Smooth muscle cell (in vitro differentiated cells): ENCODE data around the gene CNTN4. TPM values are rescaled to one million over a fixed set of nuclear protein-coding genes. Genes with fewer than 3 reads are reported as not detected.
A peak's percentile ranks its signal among the peaks of the same experiment; 100 is the strongest.

Source experiments
- DNase-seq: peaks from one replicate; lab custom pipeline; 2025; ENCODE audit not compliant: unreplicated experiment; lab: John Stamatoyannopoulos, UW
- H2AFZ ChIP-seq: fragments of 200-600 bp; sonication (generic); 2 replicates; pipeline ENCODE4 v1.6.0; 2016; ENCODE audit warnings: antibody characterized with exemption, low read depth, mild to moderate bottlenecking
- H3F3A ChIP-seq: fragments of 200-600 bp; sonication (generic); 2 replicates; pipeline ENCODE4 v1.6.0; 2017; ENCODE audit warnings: antibody characterized with exemption, low read depth
- H3K27ac ChIP-seq: fragments of 200-600 bp; sonication (generic); 2 replicates; pipeline ENCODE4 v1.5.1; 2016; ENCODE audit warnings: low read depth, mild to moderate bottlenecking
- H3K27me3 ChIP-seq: fragments of 200-600 bp; sonication (generic); 2 replicates; pipeline ENCODE4 v1.6.1; 2016; ENCODE audit warnings: low read depth, mild to moderate bottlenecking
- H3K36me3 ChIP-seq: fragments of 200-600 bp; sonication (generic); 2 replicates; pipeline ENCODE4 v1.5.1; 2016; ENCODE audit warnings: low read depth
- H3K4me1 ChIP-seq: fragments of 200-600 bp; sonication (generic); 2 replicates; pipeline ENCODE4 v1.5.1; 2016; ENCODE audit warnings: low read depth
- H3K4me2 ChIP-seq: fragments of 200-600 bp; sonication (generic); 2 replicates; pipeline ENCODE4 v1.6.0; 2016; ENCODE audit warnings: mild to moderate bottlenecking
- H3K4me3 ChIP-seq: fragments of 200-600 bp; sonication (generic); 2 replicates; pipeline ENCODE4 v1.5.1; 2016; ENCODE audit warnings: mild to moderate bottlenecking
- H3K79me2 ChIP-seq: fragments of 200-600 bp; sonication (generic); 2 replicates; pipeline ENCODE4 v1.6.0; 2016; ENCODE audit warnings: low read depth, mild to moderate bottlenecking
- H3K9ac ChIP-seq: fragments of 200-600 bp; sonication (generic); 2 replicates; pipeline ENCODE4 v1.6.0; 2016; ENCODE audit warnings: low read depth
- H3K9me3 ChIP-seq: fragments of 200-600 bp; sonication (generic); replicated peaks from 2 replicates; pipeline ENCODE4 v1.5.1; 2016; ENCODE audit warnings: low read depth
- H4K20me1 ChIP-seq: fragments of 200-600 bp; sonication (generic); 2 replicates; pipeline ENCODE4 v1.6.0; 2016; ENCODE audit warnings: low read depth
- WGBS: methylation state at CpG from one replicate; pipeline ENCODE4 v1.1.7; 2016; ENCODE audit warnings: low lambda C conversion rate; 5-methylcytosine and 5-hydroxymethylcytosine counted together
- polyA plus RNA-seq: library from polyadenylated mRNA; unstranded; fragments of >200 nt; fragmentation: Nextera tagmentation; extraction: Ambion mirVana; gene quantifications from 2 replicates; pipeline ENCODE4 v1.2.1, GENCODE V29; 2016
- total RNA-seq: library from RNA; depleted of rRNA; stranded (reverse); fragments of >200 nt; gene quantifications from 2 replicates; pipeline ENCODE4 v1.2.3, GENCODE V29; 2014
- TF ChIP-seq, protein P1 (sequence below): fragments of 200-600 bp; sonication (generic); IDR thresholded peaks from 2 replicates; pipeline ENCODE4 v1.5.1; 2017; ENCODE audit warnings: borderline replicate concordance, mild to moderate bottlenecking, antibody characterized with exemption; ENCODE audit not compliant: insufficient read depth, poor library complexity, severe bottlenecking

The CNTN4 gene
- total and polyA plus RNA-seq, 2 experiments from 2014 or later: 12.1 to 15.8 TPM

DNA sequence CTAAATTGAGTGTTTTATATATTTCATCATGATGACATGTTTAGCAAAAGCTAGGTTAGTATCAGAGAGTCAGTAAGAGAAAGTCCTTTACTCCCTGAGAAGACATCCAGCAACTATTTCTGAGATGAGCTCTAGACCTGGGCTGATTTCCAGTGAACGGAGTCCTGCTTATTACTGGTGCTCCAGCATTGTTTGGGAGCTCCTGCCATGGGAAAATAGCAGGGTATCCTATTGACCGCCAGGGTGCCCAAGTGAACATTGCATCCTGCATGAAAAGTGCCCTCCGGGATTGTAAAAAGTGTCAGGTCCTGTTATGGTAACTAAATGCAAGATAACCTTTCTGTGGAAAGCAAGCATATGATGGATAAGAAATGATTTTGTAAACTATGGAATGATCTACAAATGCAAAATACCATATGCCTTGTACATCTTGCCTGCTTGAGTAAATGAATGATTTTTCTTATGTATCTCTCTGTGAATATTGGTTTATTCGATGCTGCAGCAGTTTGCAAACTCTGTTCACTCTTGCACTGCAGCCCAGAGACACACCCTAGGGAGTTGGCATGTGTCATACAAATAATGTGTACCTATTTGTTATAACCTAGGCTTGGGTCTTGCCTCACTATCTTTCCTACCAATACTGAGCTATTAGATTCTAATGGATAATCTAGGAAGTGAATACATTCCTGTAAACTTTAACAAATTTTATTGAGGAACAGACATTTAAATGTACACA is 914.8 kb downstream of the CNTN4 start:
- no peak for DNase-seq
- no peaks in the 10 kb centered on the region for H3K36me3 ChIP-seq
- H3K4me1 ChIP-seq: no peaks in the 10 kb centered on the region
- no peak overlapping the region for H3K9ac ChIP-seq
- no peaks in the 10 kb centered on the region for H3K79me2 ChIP-seq
- no peak overlapping the region for H3K27ac ChIP-seq
- H3K27me3 ChIP-seq: no peaks in the 10 kb centered on the region
- no peak overlapping the region for H3K4me3 ChIP-seq
- 93% methylated on average over 4 of the region's 4 CpGs for WGBS
- no peaks in the 10 kb centered on the region for H3F3A ChIP-seq
- no peaks in the 10 kb centered on the region for H3K9me3 ChIP-seq
- no peaks in the 10 kb centered on the region for H4K20me1 ChIP-seq
- no peak overlapping the region for H2AFZ ChIP-seq
- no peak overlapping the region for H3K4me2 ChIP-seq
- TF ChIP-seq, protein P1, sequence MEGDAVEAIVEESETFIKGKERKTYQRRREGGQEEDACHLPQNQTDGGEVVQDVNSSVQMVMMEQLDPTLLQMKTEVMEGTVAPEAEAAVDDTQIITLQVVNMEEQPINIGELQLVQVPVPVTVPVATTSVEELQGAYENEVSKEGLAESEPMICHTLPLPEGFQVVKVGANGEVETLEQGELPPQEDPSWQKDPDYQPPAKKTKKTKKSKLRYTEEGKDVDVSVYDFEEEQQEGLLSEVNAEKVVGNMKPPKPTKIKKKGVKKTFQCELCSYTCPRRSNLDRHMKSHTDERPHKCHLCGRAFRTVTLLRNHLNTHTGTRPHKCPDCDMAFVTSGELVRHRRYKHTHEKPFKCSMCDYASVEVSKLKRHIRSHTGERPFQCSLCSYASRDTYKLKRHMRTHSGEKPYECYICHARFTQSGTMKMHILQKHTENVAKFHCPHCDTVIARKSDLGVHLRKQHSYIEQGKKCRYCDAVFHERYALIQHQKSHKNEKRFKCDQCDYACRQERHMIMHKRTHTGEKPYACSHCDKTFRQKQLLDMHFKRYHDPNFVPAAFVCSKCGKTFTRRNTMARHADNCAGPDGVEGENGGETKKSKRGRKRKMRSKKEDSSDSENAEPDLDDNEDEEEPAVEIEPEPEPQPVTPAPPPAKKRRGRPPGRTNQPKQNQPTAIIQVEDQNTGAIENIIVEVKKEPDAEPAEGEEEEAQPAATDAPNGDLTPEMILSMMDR: no peak

DNA sequence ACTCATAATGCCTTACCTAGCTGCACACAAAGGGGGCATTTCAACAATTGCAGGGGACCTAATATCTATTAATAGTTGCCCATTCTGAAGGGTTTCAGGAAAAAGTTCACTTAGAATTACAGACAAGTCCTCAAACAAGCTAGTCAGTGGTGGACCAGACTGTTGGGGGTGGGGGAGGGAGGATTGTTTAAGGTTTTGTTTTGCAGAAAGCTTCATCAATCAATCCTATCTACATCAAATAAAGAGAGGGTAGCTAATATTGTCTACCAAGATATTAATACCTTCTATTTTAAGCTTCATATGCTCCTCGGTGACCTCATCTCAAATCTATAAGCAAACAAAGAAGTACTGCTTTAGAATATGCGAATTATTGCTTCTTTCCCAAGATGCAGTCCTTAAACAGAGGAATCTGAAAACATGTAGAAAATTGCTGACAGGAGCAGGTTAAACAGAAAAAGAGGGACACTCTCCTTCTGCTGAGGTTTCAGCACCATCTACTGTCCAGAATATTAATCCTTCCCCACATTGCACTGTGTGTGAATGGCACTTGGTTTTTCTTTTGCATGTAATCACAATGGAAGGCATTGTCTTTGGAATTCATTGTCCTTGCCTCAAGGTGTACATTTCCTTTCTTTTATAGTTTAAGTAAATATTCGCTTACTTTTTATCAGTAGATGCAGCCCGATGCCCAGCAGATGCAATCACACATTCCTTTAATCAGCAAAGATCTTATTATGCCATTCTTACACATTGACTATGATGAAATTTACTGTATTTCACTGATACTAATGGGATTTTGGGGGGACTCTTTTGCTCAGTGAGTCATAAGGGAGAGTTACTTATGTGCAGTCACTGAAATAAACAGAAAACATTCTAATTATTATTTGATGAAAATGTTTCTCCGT is 916.8 kb downstream of the CNTN4 start:
- WGBS: 48% methylated on average over 5 of the region's 5 CpGs
- no peak for DNase-seq

DNA sequence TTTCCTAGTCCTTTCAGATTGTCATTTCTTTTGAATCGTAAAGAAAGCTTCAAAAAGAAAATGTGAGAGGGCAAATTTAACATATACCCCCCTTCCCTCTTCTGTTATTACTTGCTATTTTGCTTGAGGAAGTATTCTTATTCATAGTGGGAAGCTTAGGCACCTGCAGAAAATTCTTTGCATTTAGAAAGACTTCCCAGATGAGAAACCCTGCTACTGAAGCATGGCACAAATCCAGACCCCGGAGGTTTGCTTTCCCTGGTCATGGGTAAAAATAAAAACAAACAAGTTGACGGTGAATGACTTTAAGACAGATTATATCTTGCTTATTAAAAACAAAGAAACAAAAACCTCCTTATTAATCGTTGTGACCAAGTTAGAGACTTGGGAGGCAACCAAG is 917.6 kb downstream of the CNTN4 start:
- Histone ChIP-seq H3K79me2 (no peaks in the 10 kb centered on the region), H3K27me3 (no peaks in the 10 kb centered on the region), H3K4me3 (no peak overlapping the region), H3F3A (no peaks in the 10 kb centered on the region), H3K9ac (no peak overlapping the region), H2AFZ (no peak overlapping the region), H3K4me2 (no peak overlapping the region), H3K36me3 (no peaks in the 10 kb centered on the region), H4K20me1 (no peaks in the 10 kb centered on the region), H3K4me1 (no peaks in the 10 kb centered on the region), H3K9me3 (no peaks in the 10 kb centered on the region), H3K27ac (no peak overlapping the region)
- 77% methylated on average over 4 of the region's 4 CpGs for WGBS
- TF ChIP-seq, protein P1: no peak
- DNase-seq: no peak

More for the DNA sequence above, 916.8 kb downstream of the CNTN4 start:
- Histone ChIP-seq H4K20me1 (no peaks in the 10 kb centered on the region), H3K4me3 (no peak overlapping the region), H3K36me3 (no peaks in the 10 kb centered on the region), H3K4me2 (no peak overlapping the region), H3F3A (no peaks in the 10 kb centered on the region), H3K9me3 (no peaks in the 10 kb centered on the region), H3K27me3 (no peaks in the 10 kb centered on the region), H3K9ac (no peak overlapping the region), H3K27ac (no peak overlapping the region), H3K4me1 (no peaks in the 10 kb centered on the region), H2AFZ (no peak overlapping the region), H3K79me2 (no peaks in the 10 kb centered on the region)
- TF ChIP-seq, protein P1: peak; percentile 67
